GM21825 (cell line): ENCODE results near the gene PCBP2.
"Not testable (repeated sequence)": the region's sequence is repeated elsewhere in the genome, so short reads cannot be mapped to it uniquely, and the experiment has no call there.

ENCODE experiments used
- ATAC-seq: cut with Tn5 transposase; IDR thresholded peaks from one replicate; pipeline ENCODE4 v1.9.1; 2021; ENCODE audit warnings: mild to moderate bottlenecking, moderate library complexity; ENCODE audit not compliant: unreplicated experiment

The PCBP2 gene

GRCh38 chr12:53439582-53439981, 12.3 kb upstream of the PCBP2 start:
- not testable (repeated sequence) for ATAC-seq

GRCh38 chr12:53441040-53441833, 10.7 kb upstream of the PCBP2 start, which contains the start of gene PRR13:
PRR13 (plus strand) TSS chr12:53441734; CDS start chr12:53442715, 981 bp downstream.
- ATAC-seq, result peak; percentile 98

DNA sequence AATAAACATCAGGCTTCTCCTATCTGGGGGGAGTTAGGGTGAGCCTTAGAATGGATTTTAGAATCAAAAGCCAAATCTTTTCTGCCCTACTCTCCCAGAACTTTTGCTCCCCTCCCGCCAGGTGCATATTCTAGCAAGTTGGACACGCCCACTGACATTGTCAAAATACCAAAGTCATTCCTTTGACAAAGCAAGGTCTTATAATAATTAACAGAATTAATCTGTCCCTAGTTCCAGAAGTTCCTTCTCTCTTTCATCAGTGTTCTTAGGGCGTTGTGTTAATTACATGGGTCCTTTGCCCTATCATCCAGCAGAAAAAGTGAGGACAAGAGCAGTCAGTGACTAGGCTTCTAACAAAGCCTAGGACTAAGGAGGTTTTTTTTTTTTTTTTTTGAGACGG, 7.9 kb upstream of the PCBP2 start:
- no peak for ATAC-seq

- ATAC-seq, result not testable (repeated sequence)
Observed at GRCh38 chr12:53444593-53445325, 7.1 kb upstream of the PCBP2 start.

DNA sequence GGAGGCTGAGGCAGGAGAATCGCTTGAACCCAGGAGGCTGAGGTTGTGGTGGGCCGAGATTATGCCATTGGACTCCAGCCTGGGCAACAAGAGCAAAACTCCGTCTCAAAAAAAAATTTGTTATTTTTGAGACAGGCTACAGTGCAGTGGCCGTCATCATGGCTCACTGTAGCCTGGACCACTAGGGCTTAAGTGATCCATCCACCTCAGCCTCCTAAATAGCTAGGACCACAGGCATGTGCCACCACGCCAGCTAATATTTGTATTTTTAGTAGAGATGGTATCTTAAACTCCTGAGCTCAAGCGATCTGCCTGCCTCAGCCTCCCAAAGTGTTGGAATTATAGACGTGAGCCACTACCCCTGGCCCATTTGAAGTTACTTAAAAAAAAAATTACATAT, 966 bp upstream of the PCBP2 start:
- ATAC-seq, result no peak

GRCh38 chr12:53452159-53453077, 516 bp downstream of the PCBP2 start:
- ATAC-seq, result peak; percentile 34

- no peak for ATAC-seq
Observed at GRCh38 chr12:53453953-53454640, 2.2 kb downstream of the PCBP2 start.

- no peak for ATAC-seq
Observed at GRCh38 chr12:53454707-53455106, 2.8 kb downstream of the PCBP2 start.

GRCh38 chr12:53456654-53457366, 4.9 kb downstream of the PCBP2 start:
- no peak for ATAC-seq

DNA sequence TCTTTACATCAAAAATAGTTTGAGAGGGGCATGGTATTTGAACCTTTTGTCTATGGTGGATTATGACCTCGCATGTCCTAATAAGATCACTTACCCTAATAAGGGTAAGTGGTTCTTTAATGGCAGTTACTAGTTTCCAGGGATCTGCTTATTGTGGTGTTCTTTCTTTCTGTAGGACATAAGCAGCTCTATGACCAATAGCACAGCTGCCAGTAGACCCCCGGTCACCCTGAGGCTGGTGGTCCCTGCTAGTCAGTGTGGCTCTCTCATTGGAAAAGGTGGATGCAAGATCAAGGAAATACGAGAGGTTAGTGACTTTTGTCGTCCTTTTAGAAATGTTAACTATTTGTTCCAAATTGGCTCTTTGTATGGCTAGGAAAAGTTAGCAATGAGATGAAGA, 7.2 kb downstream of the PCBP2 start:
- ATAC-seq, result no peak

- ATAC-seq, result no peak
Observed at GRCh38 chr12:53461059-53461458, 9.2 kb downstream of the PCBP2 start.

GRCh38 chr12:53461591-53461990, 9.7 kb downstream of the PCBP2 start:
- no peak for ATAC-seq

- ATAC-seq, result no peak
Observed at GRCh38 chr12:53462935-53463334, 11.0 kb downstream of the PCBP2 start.

- no peak for ATAC-seq
Observed at GRCh38 chr12:53463802-53464560, 12.1 kb downstream of the PCBP2 start.

DNA sequence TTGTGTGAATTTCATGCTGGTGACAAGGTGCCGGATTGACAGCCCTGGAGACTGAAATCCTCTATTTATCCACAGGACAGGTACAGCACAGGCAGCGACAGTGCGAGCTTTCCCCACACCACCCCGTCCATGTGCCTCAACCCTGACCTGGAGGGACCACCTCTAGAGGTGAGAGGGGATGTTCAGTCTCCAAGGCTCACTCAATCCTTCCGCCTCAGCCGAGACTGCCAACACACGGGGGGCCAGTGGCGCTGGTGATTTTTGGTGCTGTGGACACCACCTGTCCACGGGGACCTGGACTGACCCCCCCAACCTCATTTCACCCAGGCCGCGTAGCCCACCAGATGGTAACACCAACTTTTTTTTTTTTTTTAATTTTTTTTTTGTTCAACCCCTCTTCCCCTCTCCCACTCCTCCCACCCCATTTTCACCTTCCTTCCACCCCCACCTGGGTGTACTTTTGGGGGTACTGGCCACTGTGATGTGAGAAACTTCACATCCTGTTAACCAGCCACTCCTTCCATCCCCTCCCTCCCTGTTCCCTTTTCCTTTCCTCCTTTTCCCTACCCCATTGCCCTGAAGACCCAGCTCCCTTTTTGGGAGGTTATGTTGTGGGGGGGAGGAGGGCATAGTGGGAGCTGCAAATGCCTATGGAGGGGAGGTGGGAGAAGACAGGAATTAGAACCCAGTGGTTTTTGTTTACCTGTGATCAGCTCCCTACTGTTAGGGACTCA, 12.9 kb downstream of the PCBP2 start:
- no peak for ATAC-seq

- no peak for ATAC-seq
Observed at GRCh38 chr12:53465679-53466078, 13.8 kb downstream of the PCBP2 start.

GRCh38 chr12:53466640-53467039, 14.7 kb downstream of the PCBP2 start:
- no peak for ATAC-seq

DNA sequence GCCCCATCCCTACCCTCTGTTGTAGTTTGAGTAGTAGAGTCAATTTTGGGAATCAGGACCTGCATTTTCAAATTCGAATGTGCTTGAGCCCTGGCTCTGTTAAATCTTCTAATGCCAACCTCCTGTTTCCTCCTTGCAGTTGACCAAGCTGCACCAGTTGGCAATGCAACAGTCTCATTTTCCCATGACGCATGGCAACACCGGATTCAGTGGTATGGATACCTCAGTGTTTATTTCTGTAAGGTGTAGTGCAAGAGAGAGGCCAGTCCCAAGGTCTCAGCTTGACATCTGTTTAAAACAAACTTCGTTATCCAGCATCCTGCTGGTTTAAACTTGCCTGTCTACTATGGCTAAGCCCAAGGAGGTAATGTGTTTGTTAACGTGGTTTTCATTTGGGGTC, 15.2 kb downstream of the PCBP2 start:
- ATAC-seq, result no peak
